Omental fat pad (tissue), 4 donors: Measurements from ENCODE around the gene MMD. TPM values are rescaled to one million over a fixed set of nuclear protein-coding genes. Genes with fewer than 3 reads are reported as not detected.

Source experiments
- ATAC-seq: fragments of 150-250 bp; one replicate; pipeline ENCODE4 v1.9.1; 2016; ENCODE audit warnings: mild to moderate bottlenecking, moderate library complexity; ENCODE audit not compliant: low FRiP score
- DNase-seq: peaks from one replicate; pipeline ENCODE4 v3.0.0-alpha.2; 2019; ENCODE audit warnings: low spot score
- CTCF ChIP-seq, 3 donors: fragments of 450-650 bp; IDR thresholded peaks; one replicate each; pipeline ENCODE4 v1.5.1; 2016 to 2017; ENCODE audit warnings: antibody characterized with exemption in 3 of 3, mild to moderate bottlenecking in 3 of 3, moderate library complexity in 2 of 3
- total RNA-seq, 4 donors: library from RNA; depleted of rRNA; stranded (reverse); fragments of >200 nt; gene quantifications; one replicate each; pipeline ENCODE4 v1.1.0, GENCODE V29; 2016

The MMD gene
- total RNA-seq, 4 donors from 2014 or later: 37.8 to 176 (median 137) TPM

GRCh38 chr17:55458287-55458900, 36.8 kb upstream of the MMD start:
- no peak for ATAC-seq
- DNase-seq: no peak
- no peak for TF ChIP-seq CTCF (IDR thresholded peaks at IDR 0.05)

- DNase-seq (no peak), ATAC-seq (no peak)
- no peak for TF ChIP-seq CTCF (IDR thresholded peaks at IDR 0.05)
These were observed 34.9 kb upstream of the MMD start for GRCh38 chr17:55456307-55457240.

GRCh38 chr17:55454906-55455474, 33.4 kb upstream of the MMD start:
- TF ChIP-seq CTCF (IDR thresholded peaks at IDR 0.05): no peak
- DNase-seq: no peak
- peak; percentile 92 for ATAC-seq

GRCh38 chr17:55453839-55454557, 32.4 kb upstream of the MMD start:
- TF ChIP-seq CTCF (IDR thresholded peaks at IDR 0.05): no peak
- DNase-seq: no peak

GRCh38 chr17:55452139-55452790, 30.6 kb upstream of the MMD start:
- ATAC-seq (no peak), DNase-seq (no peak)
- TF ChIP-seq CTCF (IDR thresholded peaks at IDR 0.05): no peak

More at GRCh38 chr17:55453839-55454557, 32.4 kb upstream of the MMD start:
- no peak for ATAC-seq

- no peak for ATAC-seq
- TF ChIP-seq CTCF (IDR thresholded peaks at IDR 0.05): no peak
- no peak for DNase-seq
These were observed 30.1 kb upstream of the MMD start for GRCh38 chr17:55451758-55452138.
